Measurements from ENCODE around the gene ALG3. TPM values are rescaled to one million over a fixed set of nuclear protein-coding genes. Genes with fewer than 3 reads are reported as not detected.

The ALG3 gene
- total and polyA plus RNA-seq, 9 of the 15 experiments (the other 6 are each of a cell fraction or from before 2014, with no cell fraction given): 37.5 to 107 (median 80.1) TPM

DNA sequence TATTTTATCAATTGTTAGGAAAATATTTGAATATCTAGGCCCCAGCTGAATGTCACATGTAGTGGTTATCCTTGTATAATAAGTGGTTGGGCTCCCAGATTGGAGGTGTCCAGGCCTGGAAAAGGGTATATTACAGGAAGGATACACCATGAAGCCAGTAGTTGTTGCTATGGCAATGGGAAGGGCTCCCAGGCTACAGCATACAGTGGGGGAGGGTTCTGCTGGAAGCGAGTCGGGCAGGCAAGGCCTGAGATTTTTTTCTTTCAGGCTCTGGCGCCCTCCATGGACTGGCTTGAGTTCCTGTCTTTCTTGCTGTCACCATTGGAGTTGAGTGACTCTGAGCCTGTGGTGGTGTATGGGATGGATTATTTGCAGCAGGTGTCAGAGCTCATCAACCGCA is 35.9 kb upstream of the ALG3 start (continued):
- TF ChIP-seq, protein P1, sequence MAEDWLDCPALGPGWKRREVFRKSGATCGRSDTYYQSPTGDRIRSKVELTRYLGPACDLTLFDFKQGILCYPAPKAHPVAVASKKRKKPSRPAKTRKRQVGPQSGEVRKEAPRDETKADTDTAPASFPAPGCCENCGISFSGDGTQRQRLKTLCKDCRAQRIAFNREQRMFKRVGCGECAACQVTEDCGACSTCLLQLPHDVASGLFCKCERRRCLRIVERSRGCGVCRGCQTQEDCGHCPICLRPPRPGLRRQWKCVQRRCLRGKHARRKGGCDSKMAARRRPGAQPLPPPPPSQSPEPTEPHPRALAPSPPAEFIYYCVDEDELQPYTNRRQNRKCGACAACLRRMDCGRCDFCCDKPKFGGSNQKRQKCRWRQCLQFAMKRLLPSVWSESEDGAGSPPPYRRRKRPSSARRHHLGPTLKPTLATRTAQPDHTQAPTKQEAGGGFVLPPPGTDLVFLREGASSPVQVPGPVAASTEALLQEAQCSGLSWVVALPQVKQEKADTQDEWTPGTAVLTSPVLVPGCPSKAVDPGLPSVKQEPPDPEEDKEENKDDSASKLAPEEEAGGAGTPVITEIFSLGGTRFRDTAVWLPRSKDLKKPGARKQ (CRISPR knock-in tag; IDR thresholded peaks at IDR 0.05): no peak
- TF ChIP-seq MYNN (IDR thresholded peaks at IDR 0.05): peak; percentile 42; the same call in 1 of the 2 replicates
- no peak for TF ChIP-seq MYNN (CRISPR knock-in tag; IDR thresholded peaks at IDR 0.05)
- TF ChIP-seq, protein P2, sequence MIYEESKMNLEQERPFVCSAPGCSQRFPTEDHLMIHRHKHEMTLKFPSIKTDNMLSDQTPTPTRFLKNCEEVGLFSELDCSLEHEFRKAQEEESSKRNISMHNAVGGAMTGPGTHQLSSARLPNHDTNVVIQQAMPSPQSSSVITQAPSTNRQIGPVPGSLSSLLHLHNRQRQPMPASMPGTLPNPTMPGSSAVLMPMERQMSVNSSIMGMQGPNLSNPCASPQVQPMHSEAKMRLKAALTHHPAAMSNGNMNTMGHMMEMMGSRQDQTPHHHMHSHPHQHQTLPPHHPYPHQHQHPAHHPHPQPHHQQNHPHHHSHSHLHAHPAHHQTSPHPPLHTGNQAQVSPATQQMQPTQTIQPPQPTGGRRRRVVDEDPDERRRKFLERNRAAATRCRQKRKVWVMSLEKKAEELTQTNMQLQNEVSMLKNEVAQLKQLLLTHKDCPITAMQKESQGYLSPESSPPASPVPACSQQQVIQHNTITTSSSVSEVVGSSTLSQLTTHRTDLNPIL (CRISPR knock-in tag; IDR thresholded peaks at IDR 0.05): no peak
- TF ChIP-seq, protein P3, sequence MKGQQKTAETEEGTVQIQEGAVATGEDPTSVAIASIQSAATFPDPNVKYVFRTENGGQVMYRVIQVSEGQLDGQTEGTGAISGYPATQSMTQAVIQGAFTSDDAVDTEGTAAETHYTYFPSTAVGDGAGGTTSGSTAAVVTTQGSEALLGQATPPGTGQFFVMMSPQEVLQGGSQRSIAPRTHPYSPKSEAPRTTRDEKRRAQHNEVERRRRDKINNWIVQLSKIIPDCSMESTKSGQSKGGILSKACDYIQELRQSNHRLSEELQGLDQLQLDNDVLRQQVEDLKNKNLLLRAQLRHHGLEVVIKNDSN (CRISPR knock-in tag; IDR thresholded peaks at IDR 0.05): no peak
- peak; percentile 91 for TF ChIP-seq RFX1 (IDR thresholded peaks at IDR 0.05)
- no peak for TF ChIP-seq PRPF4 (IDR thresholded peaks at IDR 0.05; ENCODE audit: insufficient read depth, low read depth, low read length, poor library complexity, severe bottlenecking)
- TF ChIP-seq RAD21 (CRISPR knock-in tag; conservative IDR thresholded peaks at IDR 0.05 in 1 of 2, IDR thresholded peaks at IDR 0.05 in 1 of 2): peak; percentile 52 to 81
- no peak for TF ChIP-seq ZNF197 (CRISPR knock-in tag; IDR thresholded peaks at IDR 0.05; ENCODE audit: low read depth)
- TF ChIP-seq, protein P4, sequence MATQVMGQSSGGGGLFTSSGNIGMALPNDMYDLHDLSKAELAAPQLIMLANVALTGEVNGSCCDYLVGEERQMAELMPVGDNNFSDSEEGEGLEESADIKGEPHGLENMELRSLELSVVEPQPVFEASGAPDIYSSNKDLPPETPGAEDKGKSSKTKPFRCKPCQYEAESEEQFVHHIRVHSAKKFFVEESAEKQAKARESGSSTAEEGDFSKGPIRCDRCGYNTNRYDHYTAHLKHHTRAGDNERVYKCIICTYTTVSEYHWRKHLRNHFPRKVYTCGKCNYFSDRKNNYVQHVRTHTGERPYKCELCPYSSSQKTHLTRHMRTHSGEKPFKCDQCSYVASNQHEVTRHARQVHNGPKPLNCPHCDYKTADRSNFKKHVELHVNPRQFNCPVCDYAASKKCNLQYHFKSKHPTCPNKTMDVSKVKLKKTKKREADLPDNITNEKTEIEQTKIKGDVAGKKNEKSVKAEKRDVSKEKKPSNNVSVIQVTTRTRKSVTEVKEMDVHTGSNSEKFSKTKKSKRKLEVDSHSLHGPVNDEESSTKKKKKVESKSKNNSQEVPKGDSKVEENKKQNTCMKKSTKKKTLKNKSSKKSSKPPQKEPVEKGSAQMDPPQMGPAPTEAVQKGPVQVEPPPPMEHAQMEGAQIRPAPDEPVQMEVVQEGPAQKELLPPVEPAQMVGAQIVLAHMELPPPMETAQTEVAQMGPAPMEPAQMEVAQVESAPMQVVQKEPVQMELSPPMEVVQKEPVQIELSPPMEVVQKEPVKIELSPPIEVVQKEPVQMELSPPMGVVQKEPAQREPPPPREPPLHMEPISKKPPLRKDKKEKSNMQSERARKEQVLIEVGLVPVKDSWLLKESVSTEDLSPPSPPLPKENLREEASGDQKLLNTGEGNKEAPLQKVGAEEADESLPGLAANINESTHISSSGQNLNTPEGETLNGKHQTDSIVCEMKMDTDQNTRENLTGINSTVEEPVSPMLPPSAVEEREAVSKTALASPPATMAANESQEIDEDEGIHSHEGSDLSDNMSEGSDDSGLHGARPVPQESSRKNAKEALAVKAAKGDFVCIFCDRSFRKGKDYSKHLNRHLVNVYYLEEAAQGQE (IDR thresholded peaks at IDR 0.05; ENCODE audit: borderline replicate concordance): peak; percentile 57; the same call in 1 of the 2 replicates
- TF ChIP-seq, protein P4 (CRISPR knock-in tag; IDR thresholded peaks at IDR 0.05; ENCODE audit: low read depth): no peak
- TF ChIP-seq RCOR1 (IDR thresholded peaks at IDR 0.05; ENCODE audit: borderline replicate concordance in 1 of 2, low read depth in 2 of 2, low read length in 2 of 2): 0 out of 4 replicates have a peak, but pooled peaks of 1 of the 2 experiments have one; percentile 8
- no peak for TF ChIP-seq GATA2 (CRISPR knock-in tag; IDR thresholded peaks at IDR 0.05)

Measured in K562 (cell line).